Thyroid gland (tissue), 4 donors: ENCODE measurements around the gene MT3.
A peak's percentile ranks its signal among the peaks of the same experiment; 100 is the strongest.

Source experiments
- POLR2A ChIP-seq, 2 donors: fragments of 450-650 bp; IDR thresholded peaks; one replicate each; pipeline ENCODE4 v1.6.1; 2017; ENCODE audit warnings: antibody characterized with exemption in 2 of 2, mild to moderate bottlenecking in 2 of 2, moderate library complexity in 1 of 2
- TF ChIP-seq, protein P1 (sequence below), 6 experiments: fragments of 200-600 bp in 3 of 6; fragments of 450-650 bp in 3 of 6; sonication (generic) in 3 of 6; IDR thresholded peaks; one replicate each; pipeline ENCODE4 v1.5.1; 2016 to 2019; ENCODE audit warnings: antibody characterized with exemption in 6 of 6, mild to moderate bottlenecking in 2 of 6, inconsistent platforms in 1 of 6, moderate library complexity in 1 of 6

DNA sequence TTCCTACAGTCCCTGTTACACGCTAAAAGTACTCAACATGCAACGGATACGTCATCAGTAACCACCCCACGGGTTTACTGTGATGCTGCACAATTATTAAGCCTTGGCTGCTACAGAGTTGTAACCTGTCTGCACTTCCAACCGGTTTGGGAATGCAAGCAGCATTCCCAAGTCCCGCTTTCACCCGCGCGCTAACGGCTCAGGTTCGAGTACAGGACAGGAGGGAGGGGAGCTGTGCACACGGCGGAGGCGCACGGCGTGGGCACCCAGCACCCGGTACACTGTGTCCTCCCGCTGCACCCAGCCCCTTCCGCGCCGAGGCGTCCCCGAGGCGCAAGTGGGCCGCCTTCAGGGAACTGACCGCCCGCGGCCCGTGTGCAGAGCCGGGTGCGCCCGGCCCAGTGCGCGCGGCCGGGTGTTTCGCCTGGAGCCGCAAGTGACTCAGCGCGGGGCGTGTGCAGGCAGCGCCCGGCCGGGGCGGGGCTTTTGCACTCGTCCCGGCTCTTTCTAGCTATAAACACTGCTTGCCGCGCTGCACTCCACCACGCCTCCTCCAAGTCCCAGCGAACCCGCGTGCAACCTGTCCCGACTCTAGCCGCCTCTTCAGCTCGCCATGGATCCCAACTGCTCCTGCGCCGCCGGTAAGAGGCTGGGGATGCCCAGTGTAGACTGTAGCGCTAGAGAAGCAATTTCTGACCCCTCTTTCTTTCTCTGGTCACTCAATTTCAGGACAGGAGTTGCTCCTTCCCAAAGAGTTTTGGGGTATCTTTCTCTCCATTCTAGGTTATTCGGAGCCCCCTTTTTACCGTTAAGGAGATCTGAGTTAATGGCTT lies 18.9 kb downstream of the MT3 start, which contains the start of gene MT2A:
- peak; percentile 45 to 94 for TF ChIP-seq POLR2A (IDR thresholded peaks at IDR 0.05)
- TF ChIP-seq, protein P1, sequence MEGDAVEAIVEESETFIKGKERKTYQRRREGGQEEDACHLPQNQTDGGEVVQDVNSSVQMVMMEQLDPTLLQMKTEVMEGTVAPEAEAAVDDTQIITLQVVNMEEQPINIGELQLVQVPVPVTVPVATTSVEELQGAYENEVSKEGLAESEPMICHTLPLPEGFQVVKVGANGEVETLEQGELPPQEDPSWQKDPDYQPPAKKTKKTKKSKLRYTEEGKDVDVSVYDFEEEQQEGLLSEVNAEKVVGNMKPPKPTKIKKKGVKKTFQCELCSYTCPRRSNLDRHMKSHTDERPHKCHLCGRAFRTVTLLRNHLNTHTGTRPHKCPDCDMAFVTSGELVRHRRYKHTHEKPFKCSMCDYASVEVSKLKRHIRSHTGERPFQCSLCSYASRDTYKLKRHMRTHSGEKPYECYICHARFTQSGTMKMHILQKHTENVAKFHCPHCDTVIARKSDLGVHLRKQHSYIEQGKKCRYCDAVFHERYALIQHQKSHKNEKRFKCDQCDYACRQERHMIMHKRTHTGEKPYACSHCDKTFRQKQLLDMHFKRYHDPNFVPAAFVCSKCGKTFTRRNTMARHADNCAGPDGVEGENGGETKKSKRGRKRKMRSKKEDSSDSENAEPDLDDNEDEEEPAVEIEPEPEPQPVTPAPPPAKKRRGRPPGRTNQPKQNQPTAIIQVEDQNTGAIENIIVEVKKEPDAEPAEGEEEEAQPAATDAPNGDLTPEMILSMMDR (IDR thresholded peaks at IDR 0.05), result no peak
